ENCODE results near the gene PIGU. TPM values are rescaled to one million over a fixed set of nuclear protein-coding genes. Genes with fewer than 3 reads are reported as not detected.

Gene PIGU
- polyA plus RNA-seq (2012; ENCODE audit: insufficient read length, low read depth) = 20.7 TPM

DNA sequence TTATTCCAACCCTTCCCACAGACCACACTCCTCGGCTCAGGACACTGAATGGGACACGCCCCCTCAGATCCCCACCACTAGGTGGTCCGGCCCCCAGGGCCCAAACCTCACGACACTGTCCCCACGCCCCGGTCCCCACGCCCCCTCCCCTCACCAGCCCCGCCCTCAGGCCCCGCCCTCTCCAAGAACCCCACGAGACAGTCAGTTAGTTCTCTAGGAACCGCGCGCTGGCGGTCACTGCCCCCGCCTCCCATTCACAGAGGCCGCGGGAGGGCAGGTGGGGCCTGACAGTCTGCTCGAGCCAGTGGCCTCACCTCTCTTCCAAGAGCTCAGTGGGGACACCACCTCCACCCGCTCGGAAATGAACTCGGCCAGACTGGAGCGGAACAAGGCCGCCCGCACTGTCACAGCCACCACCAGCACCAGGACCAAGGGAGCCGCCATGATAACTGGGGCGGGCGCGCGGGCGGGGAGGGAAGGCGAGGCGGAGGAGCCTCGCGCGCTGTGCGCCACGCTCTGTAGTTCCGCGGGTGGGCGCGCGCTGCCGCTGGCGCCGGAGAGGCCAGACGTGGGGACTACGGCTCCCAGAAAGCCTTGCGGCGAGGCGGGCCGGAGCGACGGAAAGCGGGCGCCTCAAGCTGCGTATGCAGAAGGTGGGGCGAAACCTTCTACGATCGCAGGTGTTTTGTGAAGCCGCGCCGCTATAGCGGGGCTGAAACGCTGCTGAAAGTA, at the start of gene PIGU:
PIGU (minus strand) TSS at position 451 of the 732 bp plus-strand sequence; CDS start at position 444, 7 bp downstream.
- TF ChIP-seq POLR2AphosphoS5 (IDR thresholded peaks at IDR 0.05; ENCODE audit: low read depth, low read length) (peak; percentile 65; the same call in 1 of the 2 replicates), REST (IDR thresholded peaks at IDR 0.05; ENCODE audit: insufficient read depth in 1 of 2, low read depth in 2 of 2, low read length in 2 of 2) (no peak), SIN3A (IDR thresholded peaks at IDR 0.05; ENCODE audit: borderline replicate concordance, insufficient read depth, low read length) (0 out of 2 replicates have a peak, but pooled peaks have one; percentile 59), FOXP2 (optimal IDR thresholded peaks at IDR 0.05; ENCODE audit: borderline replicate concordance, extremely low read depth, extremely low read length, insufficient read depth) (peak; percentile 70), TAF1 (IDR thresholded peaks at IDR 0.05; ENCODE audit: borderline replicate concordance, insufficient read depth, low read length) (0 out of 2 replicates have a peak, but pooled peaks have one; percentile 27)

DNA sequence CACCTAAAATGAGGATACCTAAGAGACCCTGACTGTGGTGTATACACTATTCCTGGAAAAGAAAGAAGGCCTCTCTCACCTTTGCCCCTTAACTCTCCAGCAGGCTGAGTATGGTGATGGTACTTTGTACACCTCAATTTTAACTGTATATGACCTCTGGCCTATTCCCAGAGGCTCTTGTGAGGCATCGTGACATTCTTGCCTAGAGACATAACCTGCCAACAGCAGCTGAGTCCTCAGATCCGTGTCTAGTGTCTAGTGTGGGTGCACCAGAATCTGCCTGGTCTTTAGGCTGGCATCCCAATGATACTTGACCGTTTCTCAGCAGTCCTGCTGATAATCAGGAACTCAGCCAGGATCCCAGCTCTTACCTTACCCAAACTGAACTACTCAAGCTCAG, 47.3 kb upstream of the PIGU start:
- TF ChIP-seq TAF1 (IDR thresholded peaks at IDR 0.05; ENCODE audit: borderline replicate concordance, insufficient read depth, low read length) (no peak), POLR2AphosphoS5 (IDR thresholded peaks at IDR 0.05; ENCODE audit: low read depth, low read length) (no peak), FOXP2 (optimal IDR thresholded peaks at IDR 0.05; ENCODE audit: borderline replicate concordance, extremely low read depth, extremely low read length, insufficient read depth) (no peak), REST (IDR thresholded peaks at IDR 0.05; ENCODE audit: insufficient read depth in 1 of 2, low read depth in 2 of 2, low read length in 2 of 2) (no peak), SIN3A (IDR thresholded peaks at IDR 0.05; ENCODE audit: borderline replicate concordance, insufficient read depth, low read length) (no peak)

GRCh38 chr20:34720266-34720665, 43.4 kb upstream of the PIGU start:
- no peak for TF ChIP-seq POLR2AphosphoS5 (IDR thresholded peaks at IDR 0.05; ENCODE audit: low read depth, low read length)
- TF ChIP-seq SIN3A (IDR thresholded peaks at IDR 0.05; ENCODE audit: borderline replicate concordance, insufficient read depth, low read length) = no peak
- TF ChIP-seq REST (IDR thresholded peaks at IDR 0.05; ENCODE audit: insufficient read depth in 1 of 2, low read depth in 2 of 2, low read length in 2 of 2) = no peak
- TF ChIP-seq TAF1 (IDR thresholded peaks at IDR 0.05; ENCODE audit: borderline replicate concordance, insufficient read depth, low read length) = no peak
- no peak for TF ChIP-seq FOXP2 (optimal IDR thresholded peaks at IDR 0.05; ENCODE audit: borderline replicate concordance, extremely low read depth, extremely low read length, insufficient read depth)

DNA sequence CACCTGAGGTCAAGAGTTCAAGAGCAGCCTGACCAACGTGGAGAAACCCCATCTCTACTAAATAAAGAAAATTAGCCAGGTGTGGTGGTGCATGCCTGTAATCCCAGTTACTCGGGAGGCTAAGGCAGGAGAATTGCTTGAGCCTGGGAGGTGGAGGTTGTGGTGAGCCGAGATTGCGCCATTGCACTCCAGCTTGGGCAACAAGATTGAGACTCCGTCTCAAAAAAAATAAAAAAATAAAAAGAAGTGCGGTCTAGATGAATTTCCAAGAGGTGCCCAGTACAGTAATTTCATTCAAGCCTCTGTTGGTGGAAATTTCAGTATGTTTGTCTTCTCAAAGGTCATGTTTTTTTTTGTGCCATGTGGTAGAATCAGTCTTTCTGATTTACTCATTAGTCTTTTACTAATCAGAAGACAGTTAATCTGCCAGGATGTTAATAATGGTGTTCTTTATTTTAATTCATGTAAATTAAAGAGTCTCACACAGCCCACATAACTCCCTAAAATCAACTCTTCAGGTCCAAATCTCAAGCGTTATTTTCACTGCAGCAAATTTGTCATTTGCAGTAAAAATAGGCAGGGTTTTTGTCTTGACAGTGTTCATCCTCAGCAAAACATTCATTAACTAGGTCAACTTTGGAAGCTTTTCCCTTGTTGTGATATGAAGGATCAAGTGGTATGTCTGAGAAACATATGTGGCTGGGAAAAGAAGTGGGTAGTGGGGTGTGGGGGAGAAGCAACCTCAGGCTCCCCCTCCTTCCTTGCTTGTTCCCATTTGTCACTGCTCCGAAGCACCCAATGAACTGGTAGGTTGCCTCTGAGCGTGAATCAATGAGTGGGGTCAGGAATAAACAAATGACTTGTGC, 40.6 kb upstream of the PIGU start:
- TF ChIP-seq POLR2AphosphoS5 (IDR thresholded peaks at IDR 0.05; ENCODE audit: low read depth, low read length) (no peak), FOXP2 (optimal IDR thresholded peaks at IDR 0.05; ENCODE audit: borderline replicate concordance, extremely low read depth, extremely low read length, insufficient read depth) (no peak), SIN3A (IDR thresholded peaks at IDR 0.05; ENCODE audit: borderline replicate concordance, insufficient read depth, low read length) (no peak), REST (IDR thresholded peaks at IDR 0.05; ENCODE audit: insufficient read depth in 1 of 2, low read depth in 2 of 2, low read length in 2 of 2) (no peak), TAF1 (IDR thresholded peaks at IDR 0.05; ENCODE audit: borderline replicate concordance, insufficient read depth, low read length) (no peak)

Data from PFSK-1 (cell line).